NCI-H1048 (cell line): ENCODE results near the gene CFAP92.

Experiments
- DNase-seq: peaks from one replicate; lab custom pipeline; 2025; lab: John Stamatoyannopoulos, UW

The CFAP92 gene

GRCh38 chr3:128988286-128988685 lies 5.6 kb downstream of the CFAP92 start:
- no peak for DNase-seq

- no peak for DNase-seq
Measured at GRCh38 chr3:128987302-128988100, 6.4 kb downstream of the CFAP92 start.

- DNase-seq = no peak
Measured at GRCh38 chr3:128984596-128984995, 9.3 kb downstream of the CFAP92 start.

GRCh38 chr3:128983293-128984069 lies 10.4 kb downstream of the CFAP92 start:
- DNase-seq = no peak

GRCh38 chr3:128975276-128975675 lies 18.6 kb downstream of the CFAP92 start:
- DNase-seq = no peak

- DNase-seq = no peak
Measured at GRCh38 chr3:128973988-128974564, 19.8 kb downstream of the CFAP92 start.

- no peak for DNase-seq
Measured at GRCh38 chr3:128971421-128972100, 22.3 kb downstream of the CFAP92 start.

GRCh38 chr3:128970740-128971047 lies 23.2 kb downstream of the CFAP92 start:
- DNase-seq = no peak

GRCh38 chr3:128969993-128970739 lies 23.7 kb downstream of the CFAP92 start:
- no peak for DNase-seq

GRCh38 chr3:128967748-128968355 lies 26.0 kb downstream of the CFAP92 start:
- DNase-seq = no peak

- DNase-seq = no peak
Measured at GRCh38 chr3:128965818-128966217, 28.1 kb downstream of the CFAP92 start.

GRCh38 chr3:128965280-128965679 lies 28.6 kb downstream of the CFAP92 start:
- DNase-seq = no peak

GRCh38 chr3:128956440-128956839 lies 37.4 kb downstream of the CFAP92 start:
- DNase-seq = no peak

- no peak for DNase-seq
Measured at GRCh38 chr3:128950223-128950938, 43.5 kb downstream of the CFAP92 start.

GRCh38 chr3:128949158-128949557 lies 44.7 kb downstream of the CFAP92 start:
- no peak for DNase-seq

- DNase-seq = no peak
Measured at GRCh38 chr3:128946411-128946810, 47.5 kb downstream of the CFAP92 start.

- no peak for DNase-seq
Measured at GRCh38 chr3:128945878-128946175, 48.0 kb downstream of the CFAP92 start.

GRCh38 chr3:128945041-128945877 lies 48.6 kb downstream of the CFAP92 start:
- DNase-seq = no peak

- no peak for DNase-seq
Measured at GRCh38 chr3:128942161-128942952, 51.5 kb downstream of the CFAP92 start.
